K562 (cell line): ENCODE measurements around the gene NPM3. TPM values are rescaled to one million over a fixed set of nuclear protein-coding genes. Genes with fewer than 3 reads are reported as not detected.

Source experiments
- ATAC-seq: fragments of 200-7000 bp; cut with Tn5 transposase; 3 replicates; pipeline ENCODE4 v1.9.1; 2020; ENCODE audit warnings: moderate library complexity
- BruUV-seq: library from RNA; stranded (reverse); fragments of 400-500 nt; replicated peaks from 2 replicates; lab custom pipeline; 2021; lab: Mats Ljungman, UMichigan
- CTCF ChIA-PET: fragments of 300-600 bp; formaldehyde crosslinking; extraction: SDS; loops from one replicate; lab custom pipeline; 2021; ENCODE audit warnings: low intra/inter-chr PET ratio; lab: Yijun Ruan, JAX
- POLR2A ChIA-PET: fragments of 300-600, 350-650 bp; sonication (Branson Sonifier 250); formaldehyde crosslinking; extraction: SDS; loops from one replicate; lab custom pipeline; 2021; ENCODE audit warnings: antibody characterized with exemption, inconsistent platforms; lab: Yijun Ruan, JAX
- DNase-seq, 4 experiments: peaks; one replicate each; pipeline versions ENCODE4 v3.0.0 to v3.0.0-alpha.2; 2011 to 2018; ENCODE audit warnings: low spot score in 3 of 4, mixed read lengths in 3 of 4; ENCODE audit errors: extremely low read depth in 1 of 4
- FAIRE-seq: peaks from 2 replicates; lab custom pipeline; 2011; peaks lifted over from hg19 to GRCh38; lab: Jason Lieb, UNC
- H2AFZ ChIP-seq: 2 replicates; pipeline ENCODE4 v1.6.0; 2011; ENCODE audit warnings: low read depth, low read length, control low read depth, inconsistent platforms
- H3K27ac ChIP-seq: fragments of 200-600 bp; 3 replicates; pipeline ENCODE4 v1.8.0; 2011; ENCODE audit warnings: low read depth, mild to moderate bottlenecking, control low read depth, inconsistent platforms, low read length, moderate library complexity, mixed read lengths; ENCODE audit errors: extremely low read depth
- H3K27me3 ChIP-seq, 2 experiments: fragments of 300-600 bp in 1 of 2; 2 replicates in 1 of 2; 3 replicates in 1 of 2; pipeline versions ENCODE4 v1.6.0 to v1.8.0; 2011; ENCODE audit warnings: inconsistent platforms in 2 of 2, low read length in 2 of 2, mild to moderate bottlenecking in 1 of 2, mixed read lengths in 1 of 2, moderate library complexity in 1 of 2; ENCODE audit not compliant: control insufficient read depth in 2 of 2, insufficient read depth in 2 of 2
- H3K36me3 ChIP-seq: fragments of 300-600 bp; 3 replicates; pipeline ENCODE4 v1.8.0; 2011; ENCODE audit warnings: mild to moderate bottlenecking, low read length, inconsistent platforms; ENCODE audit not compliant: control insufficient read depth, insufficient read depth
- H3K4me1 ChIP-seq, 2 experiments: fragments of 200-600 bp in 1 of 2; replicated peaks in 1 of 2; 2 replicates in 1 of 2; 3 replicates in 1 of 2; pipeline versions ENCODE4 v1.5.1 to v1.8.0; 2011; ENCODE audit warnings: inconsistent platforms in 2 of 2, low read length in 2 of 2, mild to moderate bottlenecking in 1 of 2, mixed read lengths in 1 of 2, moderate library complexity in 1 of 2; ENCODE audit not compliant: control insufficient read depth in 2 of 2, insufficient read depth in 2 of 2
- H3K4me2 ChIP-seq: 2 replicates; pipeline ENCODE4 v1.6.1; 2011; ENCODE audit warnings: low read length, control low read depth, inconsistent platforms, mixed read lengths; ENCODE audit not compliant: insufficient read depth
- H3K4me3 ChIP-seq: fragments of 200-600 bp; sonication (generic), shearing (Covaris generic); 2 replicates; pipeline ENCODE4 v1.5.1; 2016; ENCODE audit warnings: control low read depth, inconsistent platforms
- H3K79me2 ChIP-seq: fragments of 200-600 bp; 3 replicates; pipeline ENCODE4 v1.8.0; 2011; ENCODE audit warnings: low read length, inconsistent platforms; ENCODE audit not compliant: control insufficient read depth, insufficient read depth
- H3K9ac ChIP-seq, 2 experiments: 2 replicates each; pipeline versions ENCODE4 v1.6.0 to v1.6.1; 2011; ENCODE audit warnings: low read depth in 2 of 2, low read length in 2 of 2, control low read depth in 1 of 2, inconsistent platforms in 1 of 2, mild to moderate bottlenecking in 1 of 2, mixed read lengths in 1 of 2; ENCODE audit not compliant: insufficient read depth in 1 of 2
- H3K9me1 ChIP-seq: one replicate; pipeline ENCODE4 v1.6.0; 2011; ENCODE audit warnings: inconsistent platforms, mild to moderate bottlenecking, low read length, moderate library complexity; ENCODE audit not compliant: control insufficient read depth, insufficient read depth
- H3K9me3 ChIP-seq: replicated peaks from 2 replicates; pipeline ENCODE4 v1.5.1; 2011; ENCODE audit warnings: low read depth, low read length, inconsistent platforms; ENCODE audit not compliant: control insufficient read depth, insufficient read depth
- H4K20me1 ChIP-seq: replicated peaks from 2 replicates; pipeline ENCODE4 v1.6.1; 2011; ENCODE audit warnings: low read length, inconsistent platforms, mixed read lengths; ENCODE audit not compliant: control insufficient read depth, insufficient read depth
- BCOR ChIP-seq: fragments of 450-650 bp; IDR thresholded peaks from 2 replicates; pipeline ENCODE4 v1.6.1; 2016
- CTCFL ChIP-seq: IDR thresholded peaks from 2 replicates; pipeline ENCODE4 v1.6.1; 2011; ENCODE audit warnings: borderline replicate concordance, low read depth, mild to moderate bottlenecking, moderate library complexity, low read length; ENCODE audit not compliant: insufficient read depth, poor library complexity, severe bottlenecking
- EP300 ChIP-seq: IDR thresholded peaks from 2 replicates; pipeline ENCODE4 v1.6.1; 2012; ENCODE audit warnings: low read length, improper control_type of control experiment
- ILF3 ChIP-seq: fragments of 450-650 bp; IDR thresholded peaks from 2 replicates; pipeline ENCODE4 v1.6.1; 2018; ENCODE audit warnings: antibody characterized with exemption, mild to moderate bottlenecking, moderate library complexity, borderline replicate concordance
- MLLT1 ChIP-seq, 2 experiments: fragments of 450-650 bp; IDR thresholded peaks; 2 replicates each; pipeline ENCODE4 v1.6.1; 2016
- MXI1 ChIP-seq: IDR thresholded peaks from 2 replicates; pipeline ENCODE4 v1.6.1; 2011; ENCODE audit warnings: low read depth, mild to moderate bottlenecking, improper control_type of control experiment, low read length
- PHF21A ChIP-seq: fragments of 450-650 bp; IDR thresholded peaks from 2 replicates; pipeline ENCODE4 v1.6.1; 2017; ENCODE audit warnings: low read depth, borderline replicate concordance
- TCF7L2 ChIP-seq: fragments of 150-350 bp; IDR thresholded peaks from 2 replicates; pipeline ENCODE4 v1.6.1; 2016; ENCODE audit warnings: low read depth, mild to moderate bottlenecking, low read length, moderate library complexity
- ZNF395 ChIP-seq: fragments of 200-800 bp; sonication (Bioruptor generic); IDR thresholded peaks from 2 replicates; pipeline ENCODE4 v1.6.1; 2017; ENCODE audit warnings: missing genetic modification characterization, missing compliant biosample characterization
- WGBS: fragments of 100-300 bp; shearing (Covaris generic); methylation state at CpG from one replicate; pipeline ENCODE4 v1.1.6; 2016; ENCODE audit warnings: low coverage, mixed read lengths; ENCODE audit not compliant: insufficient coverage; ENCODE audit errors: missing lambda C conversion rate; 5-methylcytosine and 5-hydroxymethylcytosine counted together
- in situ Hi-C: fragments of 300-500 bp; cut with MboI; formaldehyde crosslinking; loops from 4 replicates; pipeline ENCODE4 v1.15.0; 2018; ENCODE audit warnings: inconsistent platforms, mixed read lengths
- intact Hi-C: fragments of 100-400 bp; cut with micrococcal nuclease; formaldehyde crosslinking; loops from 2 replicates; pipeline ENCODE4 v1.14.2; 2022
- polyA plus RNA-seq, 8 experiments: library from polyadenylated mRNA; depleted of rRNA in 4 of 8; stranded (reverse) in 5 of 8; unstranded in 3 of 8; fragments of >200 nt; fragmentation: Nextera tagmentation in 2 of 8; fragmentation: Illumina TruSeq in 1 of 8; extraction: Ambion mirVana in 2 of 8; extraction: Trizol in 1 of 8; gene quantifications; 2 replicates each; pipeline versions ENCODE4 v1.2.1 to v1.2.3, GENCODE V29; 2011 to 2014; ENCODE audit warnings: inconsistent platforms in 1 of 8, missing spikeins in 1 of 8
- total RNA-seq, 7 experiments: library from RNA; depleted of rRNA in 6 of 7; stranded (reverse); fragments of >200 nt in 6 of 7; fragmentation: Illumina TruSeq in 2 of 7; extraction: Trizol in 2 of 7; gene quantifications; 2 replicates each; pipeline versions ENCODE4 v1.2.1 to v1.2.3, GENCODE V29; 2011 to 2021; ENCODE audit warnings: low replicate concordance in 1 of 7
- TF ChIP-seq, protein P1 (sequence below): IDR thresholded peaks from 3 replicates; pipeline ENCODE4 v1.6.1; 2011; ENCODE audit warnings: borderline replicate concordance, mild to moderate bottlenecking, moderate library complexity; ENCODE audit not compliant: insufficient read length; ENCODE audit errors: extremely low read depth

Gene NPM3
- total and polyA plus RNA-seq, 9 of the 15 experiments (the other 6 are each of a cell fraction or from before 2014, with no cell fraction given) = 15.2 to 239 (median 114) TPM

GRCh38 chr10:101772895-101773761, 10.1 kb downstream of the NPM3 start:
- in situ Hi-C loops (no loop called here), intact Hi-C loops (no loop called here)
- peaks cover 0 to 22% of the 10 kb centered on the region in 2 experiments; a peak in 3 of 5 replicates for H3K4me1 ChIP-seq
- no TSS peak for BruUV-seq
- no peak for FAIRE-seq
- DNase-seq = no peak
- peaks cover 3% of the 10 kb centered on the region; the same call in 1 of the 3 replicates for H3K36me3 ChIP-seq
- peaks cover 4 to 14% of the 10 kb centered on the region in 2 experiments; a peak in 3 of 5 replicates for H3K27me3 ChIP-seq
- no peak for ATAC-seq
- H3K27ac ChIP-seq = no peak overlapping the region
- H4K20me1 ChIP-seq = peaks cover 4% of the 10 kb centered on the region; the same call in 1 of the 2 replicates
- no peaks in the 10 kb centered on the region for H3K9me3 ChIP-seq
- WGBS = 47% methylated on average over 12 of the region's 21 CpGs
- no peak overlapping the region for H2AFZ ChIP-seq
- no peak overlapping the region for H3K4me2 ChIP-seq
- no peak overlapping the region for H3K9ac ChIP-seq
- POLR2A ChIA-PET = interaction anchor here (0.5 to 1.6 kb wide), 7 partner anchors 12 to 557 kb away, joined by 3 to 4 read pairs (median 4); no protein-coding TSS in a partner anchor
- no peaks in the 10 kb centered on the region for H3K9me1 ChIP-seq
- H3K79me2 ChIP-seq = no peaks in the 10 kb centered on the region
- CTCF ChIA-PET = no interaction called here
- no peak overlapping the region for H3K4me3 ChIP-seq
- TF ChIP-seq, protein P1, sequence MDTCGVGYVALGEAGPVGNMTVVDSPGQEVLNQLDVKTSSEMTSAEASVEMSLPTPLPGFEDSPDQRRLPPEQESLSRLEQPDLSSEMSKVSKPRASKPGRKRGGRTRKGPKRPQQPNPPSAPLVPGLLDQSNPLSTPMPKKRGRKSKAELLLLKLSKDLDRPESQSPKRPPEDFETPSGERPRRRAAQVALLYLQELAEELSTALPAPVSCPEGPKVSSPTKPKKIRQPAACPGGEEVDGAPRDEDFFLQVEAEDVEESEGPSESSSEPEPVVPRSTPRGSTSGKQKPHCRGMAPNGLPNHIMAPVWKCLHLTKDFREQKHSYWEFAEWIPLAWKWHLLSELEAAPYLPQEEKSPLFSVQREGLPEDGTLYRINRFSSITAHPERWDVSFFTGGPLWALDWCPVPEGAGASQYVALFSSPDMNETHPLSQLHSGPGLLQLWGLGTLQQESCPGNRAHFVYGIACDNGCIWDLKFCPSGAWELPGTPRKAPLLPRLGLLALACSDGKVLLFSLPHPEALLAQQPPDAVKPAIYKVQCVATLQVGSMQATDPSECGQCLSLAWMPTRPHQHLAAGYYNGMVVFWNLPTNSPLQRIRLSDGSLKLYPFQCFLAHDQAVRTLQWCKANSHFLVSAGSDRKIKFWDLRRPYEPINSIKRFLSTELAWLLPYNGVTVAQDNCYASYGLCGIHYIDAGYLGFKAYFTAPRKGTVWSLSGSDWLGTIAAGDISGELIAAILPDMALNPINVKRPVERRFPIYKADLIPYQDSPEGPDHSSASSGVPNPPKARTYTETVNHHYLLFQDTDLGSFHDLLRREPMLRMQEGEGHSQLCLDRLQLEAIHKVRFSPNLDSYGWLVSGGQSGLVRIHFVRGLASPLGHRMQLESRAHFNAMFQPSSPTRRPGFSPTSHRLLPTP = no peak
- TF ChIP-seq MXI1 (no peak), BCOR (no peak), PHF21A (no peak), TCF7L2 (no peak), MLLT1 (IDR thresholded peaks at IDR 0.05) (no peak), ILF3 (no peak), ZNF395 (CRISPR knock-in tag) (no peak), EP300 (no peak), CTCFL (no peak)
